Activated naive CD4-positive, alpha-beta T cell treated with anti-CD3 and anti-CD28 coated beads, Interleukin-2, amount 10 ng/mL, durations not matched to agents 7 days and 5 days (primary cell): Measurements from ENCODE around the gene CAPNS2.

Source experiments
- CTCF ChIA-PET: fragments of 350-600 bp; sonication (Branson Sonifier 250); formaldehyde crosslinking; loops from one replicate; lab custom pipeline; 2021; ENCODE audit warnings: antibody characterized with exemption; lab: Charles Lee
- DNase-seq: peaks from one replicate; pipeline ENCODE4 v3.0.0-alpha.2; 2020
- H3K27ac Mint-ChIP-seq: one replicate; pipeline ENCODE4 v1.8.0; 2021; ENCODE audit warnings: mild to moderate bottlenecking, moderate library complexity, mixed read lengths
- H3K27me3 Mint-ChIP-seq: one replicate; pipeline ENCODE4 v1.8.0; 2021; ENCODE audit warnings: mild to moderate bottlenecking, mixed read lengths
- H3K36me3 Mint-ChIP-seq: one replicate; pipeline ENCODE4 v1.8.0; 2021; ENCODE audit warnings: mixed read lengths
- H3K4me1 Mint-ChIP-seq: one replicate; pipeline ENCODE4 v1.8.0; 2021; ENCODE audit warnings: mixed read lengths
- H3K4me3 Mint-ChIP-seq: one replicate; pipeline ENCODE4 v1.8.0; 2021; ENCODE audit warnings: mild to moderate bottlenecking, moderate library complexity, mixed read lengths
- H3K9me3 Mint-ChIP-seq: one replicate; pipeline ENCODE4 v1.8.0; 2021; ENCODE audit warnings: mixed read lengths

The CAPNS2 gene

GRCh38 chr16:55555436-55555835 lies 11.0 kb upstream of the CAPNS2 start:
- Mint-ChIP-seq H3K4me3 (no peak overlapping the region), H3K27ac (no peak overlapping the region), H3K9me3 (no peaks in the 10 kb centered on the region), H3K36me3 (no peaks in the 10 kb centered on the region), H3K27me3 (no peaks in the 10 kb centered on the region), H3K4me1 (no peaks in the 10 kb centered on the region)
- CTCF ChIA-PET = no interaction called here
- DNase-seq = no peak

- H3K27ac Mint-ChIP-seq = no peak overlapping the region
- CTCF ChIA-PET = no interaction called here
- no peaks in the 10 kb centered on the region for H3K9me3 Mint-ChIP-seq
- H3K36me3 Mint-ChIP-seq = no peaks in the 10 kb centered on the region
- H3K4me3 Mint-ChIP-seq = no peak overlapping the region
- H3K4me1 Mint-ChIP-seq = no peaks in the 10 kb centered on the region
- H3K27me3 Mint-ChIP-seq = no peaks in the 10 kb centered on the region
- DNase-seq = no peak
Measured at GRCh38 chr16:55557186-55557585, 9.3 kb upstream of the CAPNS2 start.

DNA sequence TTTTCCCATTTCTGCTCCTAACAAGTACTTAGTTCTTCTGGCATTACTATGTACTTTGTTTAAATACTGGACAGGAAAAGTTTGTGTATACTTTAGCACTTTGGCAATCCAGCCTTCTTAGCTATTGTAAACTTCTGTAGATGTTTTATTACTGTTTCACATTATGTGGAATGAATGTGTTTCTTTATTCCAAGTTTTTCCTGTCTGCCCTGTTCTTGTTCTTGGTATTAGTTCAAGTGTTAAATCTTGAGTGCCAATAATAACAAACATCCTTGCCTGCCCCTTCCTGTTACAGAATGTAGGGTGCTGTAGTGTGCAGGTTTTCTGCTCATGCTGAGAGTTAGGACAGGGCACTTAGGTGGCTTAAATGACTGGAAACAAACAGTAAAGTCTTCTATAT lies 7.3 kb upstream of the CAPNS2 start:
- Mint-ChIP-seq H3K27ac (no peak overlapping the region), H3K9me3 (no peaks in the 10 kb centered on the region), H3K4me3 (no peak overlapping the region), H3K36me3 (no peaks in the 10 kb centered on the region), H3K4me1 (no peaks in the 10 kb centered on the region), H3K27me3 (no peaks in the 10 kb centered on the region)
- no peak for DNase-seq
- CTCF ChIA-PET = interaction anchor here (1.2 kb wide), 1 partner anchor 18 kb away, joined by 3 read pairs; no protein-coding TSS in a partner anchor

DNA sequence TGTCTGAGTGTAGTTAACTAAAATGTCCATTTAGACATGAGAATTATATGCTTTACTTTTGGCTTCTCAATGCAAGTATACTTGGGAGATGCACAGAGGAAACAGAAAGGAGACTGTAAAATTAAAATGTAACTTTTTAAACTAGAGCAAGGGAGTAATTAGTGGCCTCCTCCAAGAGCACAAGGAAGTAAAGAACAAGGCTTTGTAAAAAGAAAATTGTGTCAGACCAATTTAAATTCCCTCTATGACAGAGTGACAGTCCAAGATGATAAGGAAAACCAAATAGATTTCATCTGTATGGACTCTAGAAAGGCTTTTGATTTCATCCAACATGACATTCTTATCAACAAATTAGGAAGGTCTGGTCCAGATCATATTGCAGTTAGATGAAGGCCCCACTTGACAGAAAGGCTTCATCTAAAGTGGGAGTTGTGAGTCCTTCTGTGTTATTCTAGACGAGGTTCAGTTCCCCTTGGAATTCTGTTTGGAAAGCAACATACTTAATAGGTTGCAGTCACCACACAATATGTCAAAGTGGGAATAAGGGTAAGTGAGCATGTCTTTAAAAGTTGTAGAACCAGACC lies 6.5 kb upstream of the CAPNS2 start:
- Mint-ChIP-seq H3K4me3 (no peak overlapping the region), H3K27ac (no peak overlapping the region), H3K9me3 (no peaks in the 10 kb centered on the region), H3K4me1 (no peaks in the 10 kb centered on the region), H3K27me3 (no peaks in the 10 kb centered on the region), H3K36me3 (no peaks in the 10 kb centered on the region)
- DNase-seq = no peak
- CTCF ChIA-PET = interaction anchor here (1.2 kb wide), 1 partner anchor 17 kb away, joined by 3 read pairs; no protein-coding TSS in a partner anchor

GRCh38 chr16:55561319-55561848 lies 5.1 kb upstream of the CAPNS2 start:
- no peaks in the 10 kb centered on the region for H3K27me3 Mint-ChIP-seq

GRCh38 chr16:55562936-55563335 lies 3.5 kb upstream of the CAPNS2 start:
- no peaks in the 10 kb centered on the region for H3K9me3 Mint-ChIP-seq
- no peaks in the 10 kb centered on the region for H3K4me1 Mint-ChIP-seq
- H3K36me3 Mint-ChIP-seq = no peaks in the 10 kb centered on the region
- H3K27me3 Mint-ChIP-seq = peaks cover 9% of the 10 kb centered on the region
- CTCF ChIA-PET = no interaction called here
- no peak overlapping the region for H3K4me3 Mint-ChIP-seq
- DNase-seq = no peak
- no peak overlapping the region for H3K27ac Mint-ChIP-seq

More at GRCh38 chr16:55561319-55561848, 5.1 kb upstream of the CAPNS2 start:
- Mint-ChIP-seq H3K27ac (no peak overlapping the region), H3K36me3 (no peaks in the 10 kb centered on the region), H3K9me3 (no peaks in the 10 kb centered on the region), H3K4me3 (no peak overlapping the region), H3K4me1 (no peaks in the 10 kb centered on the region)
- no peak for DNase-seq
- CTCF ChIA-PET = interaction anchor here (1.0 kb wide), 1 partner anchor 97 kb away, joined by 3 read pairs; no protein-coding TSS in a partner anchor

GRCh38 chr16:55563797-55564196 lies 2.7 kb upstream of the CAPNS2 start:
- Mint-ChIP-seq H3K9me3 (no peaks in the 10 kb centered on the region), H3K27ac (no peak overlapping the region), H3K27me3 (peaks cover 9% of the 10 kb centered on the region), H3K4me3 (no peak overlapping the region), H3K36me3 (no peaks in the 10 kb centered on the region), H3K4me1 (no peaks in the 10 kb centered on the region)
- CTCF ChIA-PET = no interaction called here
- no peak for DNase-seq

- H3K36me3 Mint-ChIP-seq = no peaks in the 10 kb centered on the region
- no peak for DNase-seq
- H3K27ac Mint-ChIP-seq = no peak overlapping the region
- peaks cover 9% of the 10 kb centered on the region for H3K27me3 Mint-ChIP-seq
- no peaks in the 10 kb centered on the region for H3K4me1 Mint-ChIP-seq
- no peak overlapping the region for H3K4me3 Mint-ChIP-seq
- no peaks in the 10 kb centered on the region for H3K9me3 Mint-ChIP-seq
- CTCF ChIA-PET = interaction anchor here (1.0 kb wide), 1 partner anchor 14 kb away, joined by 3 read pairs; no protein-coding TSS in a partner anchor
Measured at GRCh38 chr16:55565086-55565485, 1.4 kb upstream of the CAPNS2 start.

DNA sequence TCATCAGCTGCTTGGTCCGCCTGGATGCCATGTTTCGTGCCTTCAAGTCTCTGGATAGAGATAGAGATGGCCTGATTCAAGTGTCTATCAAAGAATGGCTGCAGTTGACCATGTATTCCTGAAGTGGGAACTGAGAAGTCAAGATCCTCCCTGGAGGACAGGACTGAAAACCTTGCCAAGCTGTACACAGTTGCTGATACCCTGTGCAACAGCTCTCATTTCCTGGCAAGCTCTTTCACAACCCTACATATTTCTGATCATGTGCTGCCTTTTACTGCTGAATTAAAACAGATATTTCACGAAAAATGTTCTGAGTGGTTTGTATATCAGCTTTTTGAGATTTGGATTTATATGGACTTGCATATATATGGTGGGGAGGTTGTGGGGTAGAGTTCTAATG lies 898 bp downstream of the CAPNS2 start:
- no peak for DNase-seq
- CTCF ChIA-PET = no interaction called here
- Mint-ChIP-seq H3K36me3 (no peaks in the 10 kb centered on the region), H3K4me1 (no peaks in the 10 kb centered on the region), H3K4me3 (no peak overlapping the region), H3K27me3 (peaks cover 9% of the 10 kb centered on the region), H3K9me3 (no peaks in the 10 kb centered on the region), H3K27ac (no peak overlapping the region)

DNA sequence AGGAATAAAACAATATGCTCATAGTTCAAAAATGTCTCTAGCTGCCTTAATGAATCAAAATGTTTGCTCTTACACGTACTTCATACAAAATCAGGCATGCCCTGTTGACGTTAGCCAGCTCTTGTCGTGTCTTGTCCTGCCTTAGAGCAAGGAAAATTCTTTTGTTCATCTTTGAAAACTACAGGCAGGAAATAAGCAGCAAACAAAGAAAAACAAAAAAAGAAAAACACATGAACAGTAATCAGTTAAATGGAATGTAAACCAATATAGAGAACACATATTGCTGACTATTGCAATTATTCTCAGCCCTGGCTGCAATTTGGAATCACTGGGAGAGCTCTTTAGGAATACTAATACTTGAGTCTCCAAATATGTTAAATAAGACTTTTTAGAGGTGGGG lies 1.7 kb downstream of the CAPNS2 start:
- no peak for DNase-seq
- CTCF ChIA-PET = no interaction called here

GRCh38 chr16:55569025-55569424 lies 2.5 kb downstream of the CAPNS2 start:
- CTCF ChIA-PET = no interaction called here
- H3K36me3 Mint-ChIP-seq = no peaks in the 10 kb centered on the region
- H3K9me3 Mint-ChIP-seq = no peaks in the 10 kb centered on the region
- no peak overlapping the region for H3K27ac Mint-ChIP-seq
- H3K27me3 Mint-ChIP-seq = peaks cover 9% of the 10 kb centered on the region
- no peak overlapping the region for H3K4me3 Mint-ChIP-seq
- no peak for DNase-seq
- no peaks in the 10 kb centered on the region for H3K4me1 Mint-ChIP-seq

More for the DNA sequence above, 1.7 kb downstream of the CAPNS2 start:
- Mint-ChIP-seq H3K36me3 (no peaks in the 10 kb centered on the region), H3K4me1 (no peaks in the 10 kb centered on the region), H3K4me3 (no peak overlapping the region), H3K9me3 (no peaks in the 10 kb centered on the region), H3K27ac (no peak overlapping the region), H3K27me3 (peaks cover 9% of the 10 kb centered on the region)

DNA sequence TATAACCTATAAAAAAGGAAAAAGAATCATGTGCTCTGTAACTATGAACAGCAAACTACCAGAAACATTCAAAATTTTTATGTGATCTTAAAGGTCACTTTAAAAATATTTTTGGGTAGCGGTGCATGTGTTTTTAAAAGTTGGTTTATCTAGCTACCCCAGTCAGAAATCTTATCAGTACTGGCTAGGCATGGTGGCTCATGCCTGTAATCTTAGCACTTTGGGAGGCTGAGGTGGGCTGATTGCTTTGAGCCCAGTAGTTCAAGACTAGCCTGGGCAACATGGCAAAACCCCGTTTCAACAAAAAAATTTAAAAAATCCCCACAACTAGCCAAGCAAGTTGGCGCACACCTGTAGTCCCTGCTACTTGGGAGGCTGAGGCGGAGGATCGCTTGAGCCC lies 3.7 kb downstream of the CAPNS2 start:
- Mint-ChIP-seq H3K36me3 (no peaks in the 10 kb centered on the region), H3K4me1 (no peaks in the 10 kb centered on the region), H3K27ac (no peak overlapping the region), H3K27me3 (peaks cover 9% of the 10 kb centered on the region), H3K9me3 (no peaks in the 10 kb centered on the region), H3K4me3 (no peak overlapping the region)
- no peak for DNase-seq
- CTCF ChIA-PET = interaction anchor here (1.9 kb wide), 1 partner anchor 105 kb away, joined by 4 read pairs; no protein-coding TSS in a partner anchor

- Mint-ChIP-seq H3K4me1 (no peaks in the 10 kb centered on the region), H3K36me3 (no peaks in the 10 kb centered on the region), H3K27ac (no peak overlapping the region), H3K9me3 (no peaks in the 10 kb centered on the region), H3K4me3 (no peak overlapping the region), H3K27me3 (peaks cover 9% of the 10 kb centered on the region)
- no peak for DNase-seq
- CTCF ChIA-PET = interaction anchor here (1.9 kb wide), 1 partner anchor 107 kb away, joined by 4 read pairs; no protein-coding TSS in a partner anchor
Measured at GRCh38 chr16:55571191-55571897, 4.9 kb downstream of the CAPNS2 start.

DNA sequence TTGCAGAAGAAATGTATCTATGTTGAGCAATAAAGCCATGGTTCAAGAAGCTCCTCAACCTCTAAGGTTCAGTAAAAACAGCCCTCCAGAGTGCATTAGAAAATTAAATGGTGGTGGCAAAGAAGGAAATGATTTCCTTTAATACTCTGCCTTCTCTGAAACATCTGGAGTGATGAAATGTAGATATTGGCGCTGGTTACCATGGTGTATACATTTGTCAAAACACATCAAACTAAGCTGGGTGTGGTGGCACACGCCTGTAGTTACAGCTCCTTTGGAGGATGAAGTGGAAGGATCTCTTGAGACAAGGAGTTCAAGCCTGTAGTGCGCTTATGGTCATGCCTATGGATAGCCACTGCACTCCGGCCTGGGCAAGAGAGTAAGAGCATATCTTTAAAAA lies 6.0 kb downstream of the CAPNS2 start:
- Mint-ChIP-seq H3K36me3 (no peaks in the 10 kb centered on the region), H3K27me3 (no peaks in the 10 kb centered on the region), H3K4me3 (no peak overlapping the region), H3K4me1 (no peaks in the 10 kb centered on the region), H3K9me3 (no peaks in the 10 kb centered on the region), H3K27ac (no peak overlapping the region)
- no peak for DNase-seq
- CTCF ChIA-PET = no interaction called here

DNA sequence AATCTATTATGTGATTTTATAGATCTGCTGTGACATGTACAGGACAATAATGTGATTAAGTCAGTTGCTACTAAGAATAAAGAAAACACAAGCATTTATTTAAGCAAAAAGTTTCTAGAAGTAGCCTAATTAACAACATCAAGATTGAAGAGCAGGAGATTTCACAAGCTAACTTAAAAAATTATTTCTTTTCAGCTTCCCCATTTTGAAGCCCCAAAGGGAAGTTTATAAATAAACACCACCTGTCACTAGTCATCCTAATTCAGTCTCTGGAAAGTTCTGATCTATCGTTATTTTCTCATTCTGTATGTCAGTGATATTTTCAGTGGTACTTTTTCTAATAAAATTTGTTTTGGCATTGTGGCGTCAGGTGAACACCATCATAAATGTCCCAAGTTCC lies 8.3 kb downstream of the CAPNS2 start:
- Mint-ChIP-seq H3K4me1 (no peaks in the 10 kb centered on the region), H3K9me3 (no peaks in the 10 kb centered on the region), H3K27me3 (no peaks in the 10 kb centered on the region), H3K27ac (no peak overlapping the region), H3K36me3 (no peaks in the 10 kb centered on the region), H3K4me3 (no peak overlapping the region)
- no peak for DNase-seq
- CTCF ChIA-PET = no interaction called here
